Measurements from ENCODE around the gene TXNDC2.

Gene TXNDC2

DNA sequence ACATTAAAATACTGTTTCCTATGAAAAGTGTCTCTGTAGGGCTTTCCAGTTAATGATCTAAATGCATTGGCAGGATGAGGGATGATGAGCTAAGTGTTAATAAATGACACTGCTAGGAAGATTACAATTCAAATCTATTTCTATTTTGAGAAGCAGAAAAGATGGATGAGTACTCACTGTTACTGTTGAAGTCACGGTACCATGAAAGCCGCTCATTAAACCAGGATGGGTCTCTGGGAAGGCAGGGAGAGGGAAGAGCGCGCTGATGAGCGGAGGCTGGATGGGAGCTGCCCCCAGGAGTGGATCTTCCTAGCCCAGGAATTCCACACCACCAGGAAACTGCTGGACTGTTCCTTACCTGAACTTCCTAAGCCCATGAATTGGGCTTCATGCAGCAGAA is 27.1 kb upstream of the TXNDC2 start:
- FAIRE-seq (no peak), DNase-seq (ENCODE audit: extremely low spot score, insufficient read length, low read depth) (no peak)

DNA sequence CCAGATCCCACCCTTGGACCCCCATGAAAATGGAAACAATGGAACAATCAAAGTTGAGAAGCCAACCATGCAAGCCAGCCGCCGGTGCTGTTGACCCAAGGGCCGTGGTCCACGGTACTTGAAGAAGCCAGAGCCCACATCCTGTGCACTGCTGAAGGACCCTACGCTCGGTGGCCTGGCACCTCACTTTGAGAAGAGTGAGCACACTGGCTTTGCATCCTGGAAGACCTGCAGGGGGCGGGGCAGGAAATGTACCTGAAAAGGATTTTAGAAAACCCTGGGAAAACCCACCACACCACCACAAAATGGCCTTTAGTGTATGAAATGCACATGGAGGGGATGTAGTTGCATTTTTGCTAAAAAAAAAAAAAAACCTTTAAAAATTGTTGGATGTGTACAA is 26.5 kb upstream of the TXNDC2 start:
- DNase-seq (ENCODE audit: extremely low spot score, insufficient read length, low read depth) (no peak), FAIRE-seq (no peak)

DNA sequence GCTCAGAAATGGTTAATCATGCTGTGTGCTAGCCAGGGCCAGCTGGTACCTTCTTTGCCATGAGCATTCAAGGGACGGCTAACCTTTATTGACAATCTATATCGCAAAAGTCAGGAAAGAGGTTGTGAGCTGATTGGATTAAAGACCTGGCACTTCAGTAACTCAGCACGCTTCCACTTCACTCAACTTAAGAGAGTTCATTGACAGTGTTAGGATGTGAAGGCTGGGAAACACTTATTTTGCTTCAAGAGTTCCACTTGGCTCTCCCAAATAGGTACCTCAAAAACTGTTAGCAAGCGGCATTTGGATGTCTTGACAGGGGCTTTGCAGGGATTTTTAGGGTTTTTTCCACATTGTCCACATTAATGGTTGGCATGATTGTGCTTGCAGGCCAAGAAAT is 25.1 kb upstream of the TXNDC2 start:
- FAIRE-seq (no peak), DNase-seq (ENCODE audit: extremely low spot score, insufficient read length, low read depth) (no peak)

DNA sequence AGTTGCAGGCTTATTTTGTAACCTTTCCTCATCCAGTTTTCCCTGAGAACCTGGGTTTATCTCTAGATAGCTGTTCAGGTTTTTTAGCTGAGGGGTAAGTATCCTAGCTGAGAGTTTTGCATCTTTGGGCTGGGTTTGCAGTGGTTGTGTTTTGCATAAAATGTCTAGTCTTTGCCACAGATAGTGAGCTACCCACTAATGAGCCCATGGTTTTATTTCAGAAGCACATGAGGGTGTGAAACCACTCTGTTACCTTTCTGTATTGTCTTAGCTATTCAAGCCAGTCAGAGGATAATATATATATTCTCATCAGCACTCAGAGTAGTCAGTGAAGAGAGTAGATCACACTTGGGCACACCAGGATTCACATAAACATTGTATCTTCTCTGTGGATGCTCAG is 24.6 kb upstream of the TXNDC2 start:
- DNase-seq (ENCODE audit: extremely low spot score, insufficient read length, low read depth) = no peak
- FAIRE-seq = peak; percentile 33

DNA sequence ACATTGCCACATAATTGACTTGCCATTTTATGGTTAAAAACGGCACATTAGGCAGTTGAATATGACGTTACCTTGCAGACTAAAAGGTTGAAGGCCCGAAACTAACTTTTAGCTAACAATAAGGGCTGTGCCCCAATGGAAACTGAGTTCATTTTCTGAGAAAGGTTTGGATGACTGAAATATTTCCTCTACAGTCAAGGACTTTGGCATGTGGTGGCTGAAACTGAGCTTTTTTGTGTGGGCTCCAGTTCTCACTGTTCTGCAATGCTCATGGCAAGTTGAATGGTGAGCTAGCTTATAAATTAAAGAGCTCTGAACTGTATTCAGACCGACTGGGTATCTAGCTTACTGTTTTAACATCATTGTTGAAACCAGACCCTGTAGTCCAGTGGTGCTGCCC is 23.8 kb upstream of the TXNDC2 start:
- DNase-seq (ENCODE audit: extremely low spot score, insufficient read length, low read depth) (no peak), FAIRE-seq (peak; percentile 58)

DNA sequence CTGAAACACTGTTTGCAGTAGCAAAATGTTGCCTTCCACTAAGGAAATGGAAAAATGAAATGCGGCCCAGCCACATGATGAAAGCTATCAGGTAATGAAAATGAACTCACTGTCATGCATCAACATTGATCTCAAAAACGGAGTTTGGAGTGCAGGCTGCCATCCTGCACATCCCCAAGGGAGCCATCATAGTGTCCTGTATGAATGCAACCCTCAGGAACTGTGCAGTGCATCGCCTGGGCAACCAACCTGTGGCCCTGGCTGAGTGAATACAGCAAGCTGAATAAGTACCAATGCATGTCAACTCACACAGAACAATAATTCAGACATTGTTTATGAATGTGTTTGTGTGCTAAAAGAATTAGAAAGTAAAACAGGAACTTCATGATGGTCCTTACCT is 23.1 kb upstream of the TXNDC2 start:
- no peak for FAIRE-seq

DNA sequence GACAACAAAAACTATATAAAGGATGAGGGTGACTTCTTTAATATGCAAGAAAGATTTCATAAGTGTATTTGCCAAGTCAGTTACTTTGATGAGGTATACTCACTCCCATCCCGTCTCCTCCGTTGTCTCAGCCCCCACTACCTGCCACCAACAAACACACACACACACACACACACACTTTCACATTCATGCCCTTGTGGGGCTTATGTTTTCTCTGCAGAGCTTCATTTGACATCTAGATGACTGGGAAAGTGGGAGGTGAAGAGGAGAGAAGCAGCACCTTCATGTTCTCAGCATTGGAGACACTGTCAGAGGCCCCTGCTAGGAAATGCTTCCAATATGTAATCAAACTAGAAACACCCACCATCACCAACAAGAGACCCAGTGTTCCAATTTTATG is 22.5 kb upstream of the TXNDC2 start:
- DNase-seq (ENCODE audit: extremely low spot score, insufficient read length, low read depth) (no peak), FAIRE-seq (no peak)

More for the DNA sequence above, 23.1 kb upstream of the TXNDC2 start:
- no peak for DNase-seq (ENCODE audit: extremely low spot score, insufficient read length, low read depth)

DNA sequence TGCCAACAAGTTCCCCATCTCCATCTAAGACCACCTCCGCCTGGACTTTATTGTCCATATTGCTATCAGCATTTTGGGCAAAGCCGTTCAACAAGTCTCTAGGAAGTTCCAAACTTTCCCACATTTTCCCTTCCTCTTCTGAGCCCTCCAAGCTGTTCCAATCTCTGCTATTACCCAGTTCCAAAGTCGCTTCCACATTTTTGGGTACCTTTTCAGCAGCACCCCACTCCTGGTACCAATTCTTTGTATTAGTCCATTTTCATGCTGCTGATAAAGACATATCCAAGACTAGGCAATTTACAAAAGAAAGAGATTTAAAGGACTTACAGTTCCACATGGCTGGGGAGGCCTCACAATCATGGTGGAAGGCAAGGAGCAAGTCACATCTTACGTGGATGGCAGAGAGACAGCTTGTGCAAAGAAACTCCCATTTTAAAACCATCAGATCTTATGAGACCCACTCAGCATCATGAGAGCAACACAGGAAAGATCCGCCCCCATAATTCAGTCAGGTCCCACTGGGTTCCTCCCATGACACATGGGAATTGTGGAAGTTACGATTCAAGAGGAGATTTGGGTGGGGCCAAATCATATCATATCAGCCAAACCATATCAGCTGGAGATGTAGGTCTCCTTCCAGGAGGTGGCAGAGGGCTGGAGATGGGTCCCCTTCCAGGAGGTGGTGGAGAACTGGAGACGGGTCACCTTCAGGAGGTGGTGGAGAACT is 19.8 kb upstream of the TXNDC2 start:
- FAIRE-seq = no peak
- no peak for DNase-seq (ENCODE audit: extremely low spot score, insufficient read length, low read depth)

DNA sequence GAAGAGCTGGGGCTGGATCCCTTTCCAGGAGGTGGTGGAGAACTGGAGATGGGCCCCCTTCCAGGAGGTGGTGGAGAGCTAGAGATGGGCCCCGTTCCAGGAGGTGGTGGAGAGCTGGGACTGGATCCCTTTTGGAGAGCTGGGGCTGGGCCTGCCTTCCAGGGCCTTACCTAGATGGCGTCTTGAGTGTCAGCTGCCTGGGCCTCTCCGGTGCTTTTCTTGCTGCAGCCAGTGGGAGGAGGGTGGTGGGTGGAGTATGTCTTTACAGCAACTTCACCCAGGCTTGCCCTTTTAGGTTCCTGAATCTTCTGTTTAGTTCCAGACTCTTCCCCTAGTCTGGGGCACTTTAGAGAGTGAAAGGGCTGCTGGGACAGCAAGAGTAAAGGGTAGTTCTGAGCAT is 19.1 kb upstream of the TXNDC2 start:
- no peak for DNase-seq (ENCODE audit: extremely low spot score, insufficient read length, low read depth)
- no peak for FAIRE-seq

DNA sequence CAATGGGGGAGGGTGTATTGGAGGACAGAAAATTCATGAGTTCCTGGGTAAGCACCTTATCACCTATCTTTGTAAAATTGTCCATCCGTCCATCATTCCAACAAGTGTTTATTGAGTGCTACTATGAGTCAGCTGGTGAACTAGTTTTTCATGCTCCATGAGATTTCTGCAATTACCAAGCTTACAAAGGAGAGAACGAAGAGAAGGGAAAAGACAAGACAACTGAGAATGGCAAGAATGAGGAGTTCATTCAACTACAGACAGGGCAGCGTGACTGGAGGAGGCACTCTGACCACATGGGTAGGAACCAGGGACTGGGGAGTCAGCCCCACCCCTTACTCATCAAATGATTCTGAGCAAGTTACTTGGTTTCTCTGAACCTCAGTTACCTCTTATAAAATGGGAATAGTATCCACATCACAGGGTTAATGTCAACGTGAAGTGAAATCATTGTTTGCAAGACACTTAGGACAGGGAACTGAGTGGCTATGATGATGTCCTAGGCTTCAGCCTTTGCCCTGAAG is 18.6 kb upstream of the TXNDC2 start:
- FAIRE-seq (no peak), DNase-seq (ENCODE audit: extremely low spot score, insufficient read length, low read depth) (no peak)

DNA sequence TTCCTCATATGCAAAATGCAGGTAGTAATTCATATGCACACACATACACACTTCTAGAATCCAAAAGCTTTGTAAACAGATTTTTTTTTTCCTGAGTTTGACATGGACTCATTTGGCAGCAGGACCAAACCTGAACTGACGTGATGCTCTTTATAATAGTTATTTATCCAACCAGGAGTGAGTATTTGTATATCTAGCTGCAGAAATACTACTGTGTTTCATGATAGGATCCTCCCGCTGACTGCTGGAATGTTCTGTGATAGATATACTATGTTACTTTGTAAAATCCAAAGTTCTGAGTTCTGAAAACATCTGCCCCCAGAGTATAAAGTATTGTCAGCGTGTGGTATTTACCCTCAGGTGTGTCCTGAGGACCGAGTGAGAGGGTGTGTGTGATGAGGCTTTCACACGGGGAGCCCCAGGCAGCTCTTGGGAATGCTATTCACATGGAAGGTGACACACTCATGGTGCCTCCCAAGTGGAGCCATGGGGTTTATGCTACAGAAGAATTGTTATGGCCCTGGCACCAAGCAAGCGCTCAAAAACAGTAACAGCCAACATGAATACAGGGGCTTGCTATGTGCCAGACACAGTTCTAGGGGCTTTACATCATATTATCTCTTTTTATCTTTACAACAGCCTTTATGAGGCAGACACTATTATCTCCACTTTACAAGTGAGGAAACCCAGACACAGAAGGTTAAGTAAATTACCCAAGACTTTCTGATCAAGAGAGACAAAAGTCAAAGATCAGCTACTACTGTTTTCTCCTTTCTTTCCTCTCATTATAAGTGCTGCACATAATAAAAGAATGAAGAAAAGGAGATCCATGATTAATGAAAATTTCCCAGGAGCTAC is 16.7 kb upstream of the TXNDC2 start:
- DNase-seq (ENCODE audit: extremely low spot score, insufficient read length, low read depth) = no peak
- FAIRE-seq = no peak

DNA sequence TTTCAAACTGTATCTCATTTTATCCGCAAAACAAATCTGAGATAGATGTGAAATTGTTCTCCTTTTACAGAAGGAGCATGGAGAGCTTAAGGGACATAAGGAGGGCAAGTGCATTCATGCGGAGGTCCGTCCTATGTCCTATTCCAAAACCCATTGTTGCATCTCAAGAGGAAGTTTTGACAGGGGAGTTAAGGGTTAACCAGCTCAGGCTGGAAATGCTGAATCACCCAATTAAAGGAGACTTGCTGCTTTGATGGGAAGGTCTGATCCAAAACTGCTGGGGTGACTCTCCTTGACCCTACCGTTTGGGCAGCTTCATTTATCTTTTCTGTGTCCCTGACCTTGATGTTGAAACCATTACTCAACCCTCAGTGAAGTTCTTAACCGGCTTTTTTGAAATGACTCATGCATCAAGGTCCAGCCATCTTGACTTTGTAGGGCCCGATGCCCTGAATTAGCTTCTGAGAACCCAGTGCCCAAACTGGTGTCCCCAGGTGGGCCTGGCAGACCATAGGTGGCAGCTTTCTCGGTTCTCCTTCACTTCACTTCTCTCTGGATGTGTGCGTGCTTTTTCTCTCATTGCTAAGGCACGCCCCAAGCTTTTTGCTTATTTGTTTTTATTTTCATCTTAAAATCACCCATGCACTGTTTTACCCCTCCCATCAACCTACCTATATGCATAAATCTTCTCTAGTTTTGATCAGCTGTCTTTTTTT is 15.9 kb upstream of the TXNDC2 start:
- FAIRE-seq (no peak), DNase-seq (ENCODE audit: extremely low spot score, insufficient read length, low read depth) (peak; percentile 43)

DNA sequence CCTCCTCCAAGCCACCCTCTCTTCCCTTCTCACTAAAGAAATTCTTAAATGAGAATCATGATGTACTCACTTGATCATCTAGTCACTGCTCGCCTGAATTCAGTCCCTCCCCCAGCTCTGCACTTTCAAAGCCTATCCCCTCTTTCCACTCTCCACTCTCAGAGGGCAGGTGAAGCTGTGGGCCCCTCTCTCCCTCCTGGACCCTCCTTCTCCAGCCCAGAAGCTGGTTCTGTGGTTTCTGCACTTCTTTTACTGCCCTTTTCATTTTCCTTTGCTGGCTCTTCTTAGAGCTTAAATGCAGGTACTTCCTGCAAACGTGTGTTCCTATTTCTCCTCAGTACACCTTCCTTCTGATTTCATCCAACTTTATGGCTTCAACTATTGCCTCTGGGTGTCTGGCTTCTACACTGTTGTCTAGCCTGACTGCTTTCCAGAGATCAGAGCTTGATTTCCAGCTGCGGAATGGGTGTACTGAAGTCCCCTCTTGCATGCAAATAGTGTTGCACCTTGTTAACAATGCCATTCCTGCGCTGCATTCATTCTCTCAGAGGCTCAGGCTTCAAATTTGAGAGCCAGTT is 15.3 kb upstream of the TXNDC2 start:
- FAIRE-seq (no peak), DNase-seq (ENCODE audit: extremely low spot score, insufficient read length, low read depth) (no peak)

DNA sequence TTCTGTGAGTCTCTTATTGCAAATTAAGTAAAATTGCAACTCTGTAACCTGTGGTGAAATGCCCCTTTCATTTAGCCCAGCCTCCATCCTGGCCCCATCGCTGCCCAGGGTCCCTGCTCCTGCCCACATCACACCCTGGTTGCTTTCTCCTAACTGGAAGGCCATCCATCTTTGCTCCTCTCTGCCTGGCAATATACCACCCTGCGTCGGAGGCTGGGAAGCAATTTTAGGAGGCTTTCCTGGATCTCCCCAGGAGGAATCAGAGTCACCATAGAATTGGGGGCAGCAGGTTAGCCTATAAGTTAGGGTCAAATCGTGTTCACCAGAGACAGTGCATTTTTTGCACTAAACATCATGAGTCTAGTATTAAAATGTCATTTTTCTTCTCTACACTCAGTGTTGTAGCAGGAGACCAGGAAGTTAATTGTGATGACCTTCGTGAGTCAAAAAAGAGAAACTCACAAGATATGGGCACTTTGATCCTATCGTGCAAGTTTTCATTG is 14.5 kb upstream of the TXNDC2 start:
- no peak for DNase-seq (ENCODE audit: extremely low spot score, insufficient read length, low read depth)
- FAIRE-seq = no peak

DNA sequence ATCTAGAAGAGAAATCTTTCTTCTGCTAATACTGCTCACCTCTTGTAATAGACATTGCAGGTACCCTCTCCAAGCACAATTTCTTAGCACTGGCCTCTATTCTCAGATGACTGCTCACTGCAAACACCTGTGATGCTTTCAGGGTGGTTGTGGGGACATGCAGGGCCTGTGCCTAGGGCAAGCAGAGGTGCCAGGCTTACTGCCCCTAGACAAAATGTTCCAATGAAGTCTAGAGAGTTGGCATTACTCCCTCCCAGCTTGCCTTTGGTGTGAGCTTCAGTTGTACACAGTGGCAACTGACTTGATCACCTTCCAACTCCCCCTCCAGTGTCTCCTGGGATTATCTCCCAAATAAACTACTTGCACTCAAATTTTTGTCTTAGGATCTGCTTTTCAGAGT is 12.9 kb upstream of the TXNDC2 start:
- FAIRE-seq = no peak
- DNase-seq (ENCODE audit: extremely low spot score, insufficient read length, low read depth) = no peak

DNA sequence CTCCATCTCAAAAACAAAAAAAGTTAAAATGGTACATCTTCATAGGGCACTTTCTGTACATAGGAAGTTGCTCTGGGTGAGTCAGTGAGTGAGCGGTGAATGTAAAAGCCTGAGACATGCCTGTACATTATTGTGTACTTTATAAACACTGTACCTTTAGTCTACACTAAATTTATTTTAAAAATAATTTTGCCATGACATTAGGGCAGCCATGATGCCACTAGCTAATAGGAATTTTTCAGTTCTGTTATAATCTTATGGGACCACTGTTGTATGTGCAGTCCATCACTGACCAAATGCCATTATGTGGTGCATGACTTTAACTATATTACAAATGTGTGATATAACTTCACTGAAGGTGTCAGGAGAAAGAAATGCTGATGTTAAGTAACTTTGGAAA is 11.0 kb upstream of the TXNDC2 start:
- DNase-seq (ENCODE audit: extremely low spot score, insufficient read length, low read depth) (no peak), FAIRE-seq (no peak)

DNA sequence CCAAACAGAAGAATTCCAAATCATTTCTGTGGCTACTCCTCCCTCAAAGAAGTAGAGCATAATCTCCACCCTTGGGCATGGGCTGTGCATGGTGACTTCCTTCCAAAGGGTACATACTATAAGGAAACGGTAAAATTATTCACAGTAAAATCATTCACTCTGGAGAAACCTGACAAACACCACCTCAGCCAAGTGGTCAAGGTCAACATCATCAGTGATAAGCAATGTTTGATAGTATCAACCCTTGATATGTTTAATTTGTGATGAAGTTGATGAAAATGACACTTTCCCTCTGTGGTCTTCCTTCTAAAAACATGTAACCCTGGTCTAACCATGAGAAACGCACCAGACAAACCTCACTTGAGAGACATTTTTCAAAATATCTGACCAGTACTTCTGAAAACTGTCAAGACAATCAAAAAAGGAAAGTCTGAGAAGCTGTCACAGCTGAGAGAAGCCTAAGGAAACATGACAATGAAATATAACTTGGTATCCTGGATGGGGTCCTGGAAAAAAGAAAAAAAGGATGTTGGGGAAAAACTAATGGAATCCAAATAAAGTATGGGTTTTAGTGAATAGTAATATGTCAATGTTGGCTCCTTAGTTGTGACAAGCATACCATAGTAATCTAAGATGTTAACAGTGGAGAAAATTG is 9.4 kb upstream of the TXNDC2 start:
- FAIRE-seq (peak; percentile 66), DNase-seq (ENCODE audit: extremely low spot score, insufficient read length, low read depth) (no peak)

DNA sequence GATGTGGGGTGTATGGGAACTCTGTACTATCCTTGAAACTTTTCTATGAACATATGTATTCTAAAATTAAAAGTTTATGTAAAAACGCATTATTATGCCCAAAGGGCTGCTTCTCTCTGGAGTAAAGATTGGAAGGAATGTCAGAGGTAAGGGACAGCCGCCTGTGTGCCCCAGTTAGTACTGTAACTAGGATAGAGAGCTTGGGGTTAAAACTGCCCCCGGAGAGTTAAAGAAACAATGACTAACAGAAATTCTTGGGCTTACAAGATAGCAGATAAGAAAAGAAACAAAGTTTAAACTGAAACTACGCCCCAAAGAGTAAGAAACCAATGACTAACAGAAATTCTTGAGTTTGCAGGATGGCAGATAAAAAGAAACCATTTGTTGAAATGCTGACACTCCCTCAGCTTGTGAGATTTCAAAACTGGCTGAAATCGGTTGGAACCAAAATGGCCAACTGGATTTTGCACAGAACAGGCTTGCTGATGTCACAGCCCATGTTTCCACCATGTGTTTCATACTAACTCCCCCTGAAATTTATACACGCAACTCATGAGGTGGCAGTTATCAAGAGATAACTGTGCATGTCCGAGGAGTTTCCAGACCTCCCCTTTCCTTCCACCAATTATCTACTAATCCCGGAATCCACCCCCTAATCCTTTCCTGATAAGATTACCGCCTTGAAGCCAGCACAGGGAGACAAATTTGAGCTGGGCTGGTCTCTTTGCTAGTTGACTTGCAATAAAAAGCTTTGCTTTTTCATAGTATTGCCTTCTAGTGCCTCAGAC is 8.7 kb upstream of the TXNDC2 start:
- no peak for FAIRE-seq

DNA sequence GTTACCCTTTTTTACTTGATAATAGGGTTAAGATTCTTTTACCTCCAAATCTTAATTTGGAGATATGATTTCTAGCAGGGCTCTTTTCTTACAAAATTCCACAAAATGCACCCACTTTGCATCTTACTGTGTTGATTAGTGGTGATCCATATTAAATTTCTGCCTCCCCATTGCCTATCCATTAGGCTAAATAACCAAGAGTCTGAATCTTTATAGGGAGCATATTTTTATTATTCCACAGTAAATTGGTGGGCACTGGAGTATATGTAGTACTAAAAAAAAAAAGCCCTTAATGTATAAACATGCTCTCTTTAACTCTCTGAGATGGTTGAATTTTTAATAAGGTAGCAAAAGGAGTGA is 8.1 kb upstream of the TXNDC2 start:
- DNase-seq (ENCODE audit: extremely low spot score, insufficient read length, low read depth) = no peak
- no peak for FAIRE-seq

More for the DNA sequence above, 8.7 kb upstream of the TXNDC2 start:
- no peak for DNase-seq (ENCODE audit: extremely low spot score, insufficient read length, low read depth)
